AG09309 (cell line): ENCODE results near the gene DDAH1.

Source experiments
- DNase-seq: peaks from one replicate; pipeline ENCODE4 v3.0.0-alpha.2; 2010; ENCODE audit warnings: low read depth
- H3K4me3 ChIP-seq: 2 replicates; pipeline ENCODE4 v1.5.1; 2011; ENCODE audit warnings: mild to moderate bottlenecking, low read depth, low read length, moderate library complexity; ENCODE audit not compliant: control insufficient read depth
- TF ChIP-seq, protein P1 (sequence below): IDR thresholded peaks from 2 replicates; pipeline ENCODE4 v1.5.1; 2011; ENCODE audit warnings: mild to moderate bottlenecking, low read depth, low read length, inconsistent platforms; ENCODE audit not compliant: insufficient read depth, control insufficient read depth; ENCODE audit errors: missing control alignments

DDAH1 gene

DNA sequence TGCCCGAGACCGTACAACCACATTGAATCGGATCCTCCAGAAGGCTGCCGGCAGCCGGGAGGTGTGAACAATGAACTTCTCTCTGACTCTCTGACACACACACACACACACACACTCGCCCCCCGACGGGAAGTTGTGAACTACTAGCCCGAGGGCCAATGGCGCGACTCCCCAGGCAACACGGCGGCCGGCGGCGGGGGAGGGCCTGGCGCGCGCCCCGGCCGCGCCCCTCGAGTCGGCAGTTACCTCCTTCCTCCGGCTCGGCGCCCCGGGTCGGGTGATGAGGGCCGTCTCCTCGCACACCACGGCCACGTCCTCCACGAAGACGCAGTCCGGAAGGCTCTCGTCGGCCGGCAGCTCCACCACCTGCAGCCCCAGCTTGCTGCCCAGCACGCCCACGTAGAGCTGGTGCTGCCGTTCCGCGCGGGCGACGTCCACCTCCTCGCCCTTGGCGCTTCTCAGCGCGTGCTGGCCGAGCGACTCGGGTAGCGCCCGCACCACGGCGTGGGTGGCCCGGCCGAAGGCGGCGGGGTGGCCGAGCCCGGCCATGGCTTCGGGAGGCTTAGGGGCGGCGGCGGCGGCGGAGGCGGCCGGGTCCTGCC, 361 bp downstream of the DDAH1 start:
- TF ChIP-seq, protein P1, sequence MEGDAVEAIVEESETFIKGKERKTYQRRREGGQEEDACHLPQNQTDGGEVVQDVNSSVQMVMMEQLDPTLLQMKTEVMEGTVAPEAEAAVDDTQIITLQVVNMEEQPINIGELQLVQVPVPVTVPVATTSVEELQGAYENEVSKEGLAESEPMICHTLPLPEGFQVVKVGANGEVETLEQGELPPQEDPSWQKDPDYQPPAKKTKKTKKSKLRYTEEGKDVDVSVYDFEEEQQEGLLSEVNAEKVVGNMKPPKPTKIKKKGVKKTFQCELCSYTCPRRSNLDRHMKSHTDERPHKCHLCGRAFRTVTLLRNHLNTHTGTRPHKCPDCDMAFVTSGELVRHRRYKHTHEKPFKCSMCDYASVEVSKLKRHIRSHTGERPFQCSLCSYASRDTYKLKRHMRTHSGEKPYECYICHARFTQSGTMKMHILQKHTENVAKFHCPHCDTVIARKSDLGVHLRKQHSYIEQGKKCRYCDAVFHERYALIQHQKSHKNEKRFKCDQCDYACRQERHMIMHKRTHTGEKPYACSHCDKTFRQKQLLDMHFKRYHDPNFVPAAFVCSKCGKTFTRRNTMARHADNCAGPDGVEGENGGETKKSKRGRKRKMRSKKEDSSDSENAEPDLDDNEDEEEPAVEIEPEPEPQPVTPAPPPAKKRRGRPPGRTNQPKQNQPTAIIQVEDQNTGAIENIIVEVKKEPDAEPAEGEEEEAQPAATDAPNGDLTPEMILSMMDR, result no peak
- peak overlapping the region; percentile 51 for H3K4me3 ChIP-seq

DNA sequence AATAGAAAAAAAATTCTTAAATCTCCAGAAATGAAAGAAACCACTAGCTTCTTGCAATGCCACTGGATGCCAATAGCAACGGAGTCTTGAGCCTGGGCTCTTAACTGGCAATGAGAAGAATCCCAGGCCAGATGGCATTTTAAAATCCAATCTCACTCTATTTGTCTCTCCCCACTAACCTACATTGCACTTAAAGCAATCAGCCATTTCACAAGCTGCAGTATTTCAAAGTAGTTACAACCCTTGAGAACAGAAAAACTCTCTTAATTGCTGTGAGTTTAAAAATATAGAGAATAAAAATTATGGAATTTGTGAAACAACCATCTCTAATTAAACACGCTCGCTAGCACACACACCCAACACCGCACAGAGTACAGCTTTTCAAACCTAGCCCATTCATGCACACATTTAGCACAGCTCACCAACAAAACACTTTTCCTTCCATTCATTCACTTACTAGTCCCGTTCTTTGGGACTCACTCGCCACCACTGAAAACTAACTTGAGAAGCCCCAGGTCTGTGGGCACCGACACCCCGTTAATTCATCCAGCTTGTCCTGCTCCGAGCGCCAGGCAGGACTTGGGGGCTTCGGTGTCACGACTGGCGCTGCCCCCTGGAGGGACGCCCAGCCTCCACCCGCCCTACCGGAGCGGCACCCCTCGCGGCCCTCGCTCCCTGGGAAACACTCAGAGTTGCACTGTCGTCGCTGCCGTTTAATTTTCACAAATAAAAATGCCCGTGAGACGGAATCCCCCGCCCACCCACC, 1.0 kb downstream of the DDAH1 start:
- TF ChIP-seq, protein P1, result no peak
- H3K4me3 ChIP-seq, result peak overlapping the region; percentile 51
- DNase-seq, result no peak

More for the DNA sequence above, 361 bp downstream of the DDAH1 start:
- DNase-seq, result no peak

DNA sequence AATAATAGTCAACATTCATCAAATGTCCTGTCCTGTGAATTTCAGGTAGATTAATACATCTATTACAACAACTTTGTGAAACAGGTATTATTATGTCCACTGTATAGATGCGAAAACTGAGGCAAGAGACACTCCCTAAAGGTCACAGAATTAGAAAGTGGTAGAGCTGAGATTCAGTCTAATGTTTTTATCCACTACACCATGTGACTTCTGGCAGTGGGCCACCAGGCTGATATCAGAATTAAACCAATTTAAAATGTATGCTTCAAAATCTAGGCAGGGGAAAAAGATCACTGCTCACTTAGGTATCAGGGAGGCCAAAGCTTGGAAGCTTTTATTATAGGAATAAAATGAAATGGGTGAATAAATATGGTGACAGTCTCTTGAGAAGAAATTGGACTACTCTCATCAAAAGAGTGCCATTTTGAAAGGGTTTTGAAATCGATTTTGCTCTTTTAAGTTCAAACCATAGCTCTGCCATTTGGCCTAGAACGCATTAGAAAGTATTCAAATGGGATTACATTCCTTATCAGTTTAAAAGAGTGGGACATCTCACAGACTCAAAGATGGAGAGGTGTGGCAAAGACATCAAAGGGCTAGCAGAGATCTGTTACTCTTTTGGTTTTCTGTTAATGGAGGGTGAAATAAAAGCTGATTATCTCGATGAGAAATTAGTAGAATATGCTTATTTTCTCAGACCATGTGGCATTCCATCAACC, 1.9 kb downstream of the DDAH1 start:
- no peak overlapping the region for H3K4me3 ChIP-seq
- DNase-seq, result no peak
- TF ChIP-seq, protein P1, result no peak

DNA sequence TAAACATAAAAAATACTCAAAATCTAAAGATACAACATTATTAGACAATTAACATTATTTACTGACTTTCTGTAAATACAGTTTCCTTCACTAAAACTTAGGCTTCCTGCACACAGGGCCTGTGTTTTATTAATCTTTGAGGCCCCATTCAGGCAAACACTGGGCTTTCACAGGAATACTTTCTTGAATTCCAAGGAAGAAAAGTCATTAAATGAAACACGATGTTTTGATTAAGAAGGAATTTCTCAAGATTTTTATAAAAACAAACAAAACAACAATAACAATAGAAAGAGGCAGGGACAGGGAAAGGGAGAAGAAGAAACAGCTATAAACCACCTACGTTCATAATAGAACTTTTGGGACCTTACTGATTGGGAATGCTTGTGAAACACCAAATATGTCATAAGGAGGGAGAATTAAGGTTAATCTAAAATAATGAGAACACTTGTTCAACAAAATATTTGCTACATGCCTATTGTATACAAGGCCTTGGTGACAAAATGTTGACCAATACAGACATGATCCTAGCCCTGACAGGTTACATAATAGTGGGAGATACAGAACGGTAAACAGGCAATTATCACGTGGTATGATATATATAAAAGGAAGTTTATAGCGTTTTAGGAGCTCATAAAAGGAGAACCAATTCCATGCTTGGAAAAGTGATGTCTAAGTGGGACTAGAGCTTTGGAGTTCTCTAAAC, 3.6 kb downstream of the DDAH1 start:
- no peak overlapping the region for H3K4me3 ChIP-seq
- DNase-seq, result no peak
- TF ChIP-seq, protein P1, result no peak

DNA sequence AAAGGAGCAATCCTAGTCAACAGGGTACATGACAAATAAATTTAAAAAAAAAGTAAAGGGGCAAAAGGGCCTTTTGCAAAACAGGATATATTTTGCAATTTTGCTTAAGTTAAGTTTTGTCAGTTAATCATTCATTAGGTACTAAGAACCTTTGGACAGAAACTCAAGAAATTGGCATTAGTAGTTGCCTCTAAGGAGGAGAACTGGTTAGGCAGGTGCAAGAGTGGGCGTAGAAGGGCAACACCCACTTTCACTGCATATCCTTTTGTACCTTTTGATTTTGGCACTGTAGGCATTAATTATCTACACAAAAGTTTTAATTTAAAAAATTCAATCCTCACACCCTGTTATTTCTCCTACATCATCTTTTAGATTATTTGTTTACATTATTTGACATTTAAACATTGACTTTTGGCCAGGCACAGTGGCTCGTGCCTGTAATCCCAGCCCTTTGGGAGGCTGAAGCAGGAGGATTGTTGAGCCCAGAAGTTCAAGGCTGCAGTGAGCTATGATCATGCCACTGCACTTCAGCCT, 4.3 kb downstream of the DDAH1 start:
- no peak for DNase-seq
- no peak overlapping the region for H3K4me3 ChIP-seq
- TF ChIP-seq, protein P1, result no peak

DNA sequence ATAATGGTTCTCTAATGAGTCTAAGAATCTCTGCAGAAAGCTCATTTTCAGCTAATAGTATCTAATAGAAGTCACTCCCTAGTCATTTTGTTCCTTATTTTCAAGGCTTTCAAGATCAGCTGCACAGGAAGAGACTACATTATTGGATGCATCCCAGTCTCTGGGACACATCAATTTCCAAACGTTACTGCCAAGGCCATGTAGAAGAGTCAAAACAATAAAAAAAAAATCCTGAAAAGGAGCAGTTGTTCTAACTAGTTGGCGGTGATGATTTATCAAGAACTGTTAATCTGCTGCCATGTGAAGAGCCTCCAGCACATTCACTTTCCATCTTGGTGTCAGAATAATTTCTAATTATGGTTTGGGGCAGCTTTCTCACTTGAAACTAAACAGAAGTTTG, 5.7 kb downstream of the DDAH1 start:
- no peak overlapping the region for H3K4me3 ChIP-seq
- DNase-seq, result no peak
- TF ChIP-seq, protein P1, result no peak
